GM21737 (cell line): ENCODE measurements around the gene OR51F1.
"Not testable (repeated sequence)": the region's sequence is repeated elsewhere in the genome, so short reads cannot be mapped to it uniquely, and the experiment has no call there.

Experiments used
- ATAC-seq: cut with Tn5 transposase; IDR thresholded peaks from one replicate; pipeline ENCODE4 v1.9.1; 2021; ENCODE audit warnings: mild to moderate bottlenecking, moderate library complexity; ENCODE audit not compliant: unreplicated experiment

OR51F1 gene, protein sequence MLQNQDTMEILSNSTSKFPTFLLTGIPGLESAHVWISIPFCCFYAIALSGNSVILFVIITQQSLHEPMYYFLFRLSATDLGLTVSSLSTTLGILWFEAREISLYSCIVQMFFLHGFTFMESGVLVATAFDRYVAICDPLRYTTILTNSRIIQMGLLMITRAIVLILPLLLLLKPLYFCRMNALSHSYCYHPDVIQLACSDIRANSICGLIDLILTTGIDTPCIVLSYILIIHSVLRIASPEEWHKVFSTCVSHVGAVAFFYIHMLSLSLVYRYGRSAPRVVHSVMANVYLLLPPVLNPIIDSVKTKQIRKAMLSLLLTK

DNA sequence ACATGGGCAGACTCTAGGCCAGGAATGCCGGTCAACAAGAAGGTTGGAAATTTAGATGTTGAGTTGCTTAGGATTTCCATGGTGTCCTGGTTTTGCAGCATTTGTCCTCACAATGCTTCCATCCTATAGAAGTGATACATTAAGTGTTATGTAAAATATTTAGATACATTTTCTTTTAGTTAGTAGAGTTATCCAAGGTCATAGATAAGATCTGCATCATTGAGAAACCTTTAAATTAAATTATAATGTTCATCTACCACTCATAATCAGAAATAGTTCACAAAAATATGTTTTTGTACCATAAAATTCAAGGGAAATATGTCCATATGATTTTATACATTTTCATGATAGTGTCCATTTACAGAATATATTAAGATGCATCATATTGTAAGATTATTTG lies at the start of gene OR51F1:
OR51F1 (minus strand) TSS at position 101 of the 400 bp plus-strand sequence; CDS start at position 101, 0 bp downstream.
- no peak for ATAC-seq

DNA sequence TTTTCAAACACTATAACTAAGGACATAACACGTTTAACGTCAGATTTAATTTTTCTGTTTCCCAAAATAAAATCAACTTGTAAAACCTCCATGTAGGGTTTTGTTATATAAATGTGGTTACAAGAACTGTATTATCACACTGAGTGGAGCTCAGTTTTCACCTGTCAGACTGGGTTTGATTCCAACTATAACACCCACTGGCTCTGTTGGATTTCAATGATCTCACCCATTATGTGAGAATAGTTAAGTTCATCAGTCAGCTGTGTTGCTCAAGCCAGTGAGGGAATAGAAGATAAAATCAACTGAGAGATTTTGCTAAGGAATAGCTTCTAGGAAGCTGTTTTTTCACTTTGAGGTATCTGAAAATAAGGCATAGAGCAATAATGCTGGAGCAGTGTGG lies 39.5 kb upstream of the OR51F1 start:
- ATAC-seq: no peak

DNA sequence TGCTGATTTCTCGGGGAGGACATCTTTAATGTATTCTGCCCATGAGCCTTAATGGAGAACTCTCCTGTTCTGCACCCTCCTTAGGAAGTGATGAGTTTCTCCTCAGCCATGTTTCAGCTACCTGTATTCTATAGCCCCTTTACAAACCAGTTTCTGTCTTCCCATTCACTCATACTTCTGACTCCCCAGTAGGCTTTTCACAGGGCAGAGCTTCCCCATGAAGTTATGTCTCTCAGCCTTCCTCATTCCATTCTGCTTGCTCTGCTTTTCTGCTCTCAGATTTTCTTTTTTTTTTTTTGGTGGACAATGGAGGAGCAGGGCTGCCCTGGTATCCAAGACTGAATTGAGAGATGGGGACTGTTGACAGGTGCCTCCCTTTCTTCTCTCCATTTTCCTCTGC lies 38.7 kb upstream of the OR51F1 start:
- no peak for ATAC-seq

DNA sequence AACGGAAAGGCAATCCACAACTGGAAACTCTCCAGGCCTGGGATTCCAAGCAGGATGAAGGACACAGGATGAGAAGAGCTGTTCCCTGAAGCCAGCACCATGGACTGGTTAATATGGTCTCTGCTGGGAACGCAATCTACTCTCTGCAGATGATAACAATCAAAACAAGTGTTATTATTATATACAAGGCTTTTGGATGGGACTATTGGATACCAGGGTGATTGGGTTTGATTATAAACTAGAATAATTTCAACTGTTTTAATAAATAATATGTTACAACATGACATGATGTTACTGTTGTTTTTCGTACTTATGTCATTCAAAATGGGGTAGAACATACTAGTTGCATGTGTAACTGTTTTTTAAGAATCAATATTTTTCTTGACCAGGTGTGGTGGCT lies 34.5 kb upstream of the OR51F1 start, which contains the start of gene OR52R1:
OR52R1 (minus strand) TSS at position 101 of the 400 bp plus-strand sequence; CDS start at position 101, 0 bp downstream.
- ATAC-seq: no peak

DNA sequence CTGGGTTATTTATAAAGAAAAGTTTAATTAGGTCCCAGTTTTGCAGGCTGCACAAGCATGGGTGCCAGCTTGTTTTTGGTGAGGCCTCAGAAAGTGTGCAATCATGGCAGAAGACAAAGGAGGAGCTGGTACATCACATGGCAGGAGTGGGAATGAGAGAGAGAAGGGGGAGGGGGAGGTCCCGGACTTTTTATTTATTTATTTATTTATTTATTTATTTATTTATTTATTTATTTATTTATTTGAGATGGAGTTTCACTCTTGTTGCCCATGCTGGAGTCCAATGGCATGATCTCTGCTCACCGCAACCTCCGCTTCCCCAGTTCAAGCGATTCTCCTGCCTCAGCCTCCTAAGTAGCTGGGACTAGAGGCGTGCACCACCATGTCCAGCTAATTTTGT lies 31.6 kb upstream of the OR51F1 start:
- ATAC-seq: not testable (repeated sequence)

DNA sequence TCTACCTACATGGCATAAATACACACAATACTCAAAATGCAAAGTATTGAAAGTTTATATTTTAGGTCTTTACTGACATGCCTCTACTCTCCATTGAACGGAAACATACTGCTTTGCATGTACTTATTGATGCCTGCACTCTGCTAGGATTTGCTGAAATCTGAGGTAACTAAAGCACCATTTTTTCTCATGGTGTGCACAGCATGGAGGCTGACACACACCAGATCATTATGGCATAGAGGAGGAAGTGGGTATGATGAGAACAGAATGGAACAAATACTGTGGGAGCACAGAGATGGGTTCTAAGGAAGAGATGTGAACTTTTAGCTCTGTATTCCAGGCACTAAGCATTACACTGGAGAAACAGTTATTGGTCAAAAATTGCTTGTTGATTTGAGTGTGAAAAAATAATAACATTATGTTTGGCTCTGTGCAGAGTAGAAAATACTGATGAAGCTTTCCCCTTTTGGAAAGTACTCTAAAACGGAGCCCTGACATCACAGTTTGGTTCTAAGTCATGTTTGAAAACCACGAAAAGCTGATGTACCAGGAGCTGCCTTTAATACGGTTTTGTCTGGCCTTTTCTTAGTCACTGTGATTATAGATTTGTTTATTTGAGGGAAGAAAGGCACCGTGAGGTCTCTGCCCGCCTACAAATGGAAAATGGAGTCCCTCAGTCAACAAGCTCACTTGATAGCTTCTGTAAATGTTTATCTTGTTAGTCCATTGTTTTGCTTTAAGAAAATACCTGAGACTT lies 28.9 kb upstream of the OR51F1 start:
- no peak for ATAC-seq

DNA sequence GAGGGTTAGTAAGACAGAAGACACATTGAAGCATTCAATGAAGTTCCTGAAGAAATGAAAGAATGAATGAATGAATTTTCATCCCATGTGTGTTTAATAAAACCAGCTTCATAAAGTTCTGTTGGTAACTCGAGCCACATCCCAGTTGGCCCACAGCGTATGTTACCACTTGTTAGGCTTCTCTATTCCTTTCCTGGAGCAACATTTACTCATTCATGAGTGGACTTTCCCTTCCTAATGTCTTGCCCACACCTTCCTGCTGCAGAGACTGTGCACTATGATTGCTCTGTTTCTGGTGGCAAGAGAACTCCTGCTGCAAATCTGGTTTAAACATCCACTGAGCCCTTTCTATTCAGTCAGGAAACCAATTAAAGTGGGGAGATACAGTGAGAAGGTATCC lies 27.5 kb upstream of the OR51F1 start:
- no peak for ATAC-seq

DNA sequence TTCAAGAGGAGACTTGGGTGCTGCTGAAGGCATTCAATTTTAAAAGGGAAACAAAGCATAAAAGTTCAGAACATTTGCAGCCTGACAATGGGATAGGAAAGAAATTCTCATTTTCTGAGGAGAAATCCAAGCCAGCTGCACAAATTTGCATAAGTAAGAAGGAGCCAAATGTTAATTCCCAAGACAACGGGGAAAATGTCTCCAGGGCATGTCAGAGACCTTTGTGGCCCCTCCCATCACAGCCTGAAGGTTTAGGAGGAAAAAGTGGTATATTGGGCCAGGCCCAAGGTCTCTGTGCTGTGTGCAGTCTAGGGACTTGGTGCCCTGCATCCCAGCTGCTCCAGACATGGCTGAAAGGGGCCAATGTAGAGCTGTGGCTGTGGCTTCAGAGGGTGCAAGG lies 12.7 kb upstream of the OR51F1 start:
- no peak for ATAC-seq

DNA sequence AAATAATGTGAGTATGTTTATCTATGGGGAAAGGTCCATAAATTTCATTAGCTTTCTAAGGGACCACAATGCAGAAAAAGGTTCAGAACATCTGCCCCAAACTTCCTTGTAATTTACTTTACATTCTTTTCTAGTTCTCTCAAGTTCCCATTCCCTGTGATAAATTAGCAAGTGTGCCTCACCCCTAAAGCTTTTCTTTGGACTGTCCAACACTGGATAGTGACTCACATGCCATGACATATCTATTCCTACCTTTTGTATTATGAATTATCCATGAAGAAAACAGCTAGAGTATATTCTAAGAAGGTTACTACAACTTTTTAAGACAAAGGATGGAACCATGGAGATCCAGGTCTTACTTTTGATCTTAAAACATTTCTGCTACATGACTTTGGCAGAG lies 1.6 kb downstream of the OR51F1 start:
- no peak for ATAC-seq

DNA sequence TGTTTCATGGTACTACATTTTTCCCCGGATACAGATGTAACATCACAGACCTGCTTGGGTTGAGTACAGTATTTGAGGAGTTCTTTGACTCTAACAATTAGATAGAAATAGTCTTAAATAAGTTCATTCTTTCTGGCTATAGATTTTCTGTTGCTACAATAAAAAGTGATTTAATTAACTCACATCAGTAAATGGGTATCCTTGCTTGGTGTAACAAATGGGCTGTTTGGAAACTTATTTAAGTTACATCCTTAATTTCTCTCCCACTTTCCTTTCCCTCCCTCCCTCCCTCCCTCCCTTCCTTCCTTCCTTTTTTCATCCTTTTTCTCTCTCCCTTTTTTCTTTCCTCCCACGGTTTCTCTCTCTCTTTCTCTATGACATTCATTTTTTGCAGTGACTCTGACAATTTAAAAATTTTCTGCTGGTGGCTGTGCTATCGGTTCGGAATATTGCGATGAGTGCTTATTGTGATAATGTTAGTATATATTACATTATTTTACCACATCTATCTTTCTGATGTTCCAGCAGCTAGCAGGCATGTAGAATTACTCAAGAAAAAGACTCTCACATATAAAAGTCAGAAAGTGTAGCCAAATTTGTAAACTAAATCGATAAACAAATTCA lies 3.2 kb downstream of the OR51F1 start:
- ATAC-seq: no peak

DNA sequence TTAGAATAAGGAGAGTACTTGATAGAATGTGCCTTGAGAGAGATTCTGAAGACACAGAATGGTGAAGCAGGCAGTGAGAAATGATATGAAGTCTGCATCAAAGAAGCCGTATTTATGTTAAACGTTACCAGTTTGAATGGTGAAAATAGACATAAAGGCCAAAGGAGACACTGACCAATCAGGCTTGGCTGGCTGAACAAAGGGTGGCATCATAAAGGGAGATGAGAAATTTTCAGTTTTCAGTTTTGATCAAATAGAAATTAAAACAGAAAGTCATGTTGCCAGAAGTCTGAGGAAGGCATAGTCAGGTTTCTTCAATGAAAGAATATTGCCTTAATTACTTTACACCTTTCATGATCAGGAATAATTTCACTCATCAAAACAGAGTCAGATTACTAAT lies 6.6 kb downstream of the OR51F1 start:
- no peak for ATAC-seq

DNA sequence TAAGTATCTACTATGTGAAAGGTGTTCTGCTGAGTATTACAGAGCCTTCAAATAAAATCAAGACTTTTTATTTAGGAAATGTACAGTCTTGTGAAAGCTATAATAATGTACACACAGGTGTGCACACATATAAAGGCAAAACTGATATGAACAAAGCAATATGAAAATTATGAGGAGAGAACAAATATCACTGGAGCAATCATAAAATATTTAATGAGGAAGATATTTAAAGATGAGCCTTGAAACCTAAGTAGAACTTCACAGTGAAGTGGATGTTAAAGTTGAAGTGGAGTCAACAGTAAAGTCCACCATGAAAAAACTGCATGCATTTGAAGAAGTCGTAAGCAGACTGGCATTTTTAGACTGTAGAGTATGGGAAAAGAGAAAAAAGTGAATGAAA lies 18.5 kb downstream of the OR51F1 start:
- ATAC-seq: no peak

DNA sequence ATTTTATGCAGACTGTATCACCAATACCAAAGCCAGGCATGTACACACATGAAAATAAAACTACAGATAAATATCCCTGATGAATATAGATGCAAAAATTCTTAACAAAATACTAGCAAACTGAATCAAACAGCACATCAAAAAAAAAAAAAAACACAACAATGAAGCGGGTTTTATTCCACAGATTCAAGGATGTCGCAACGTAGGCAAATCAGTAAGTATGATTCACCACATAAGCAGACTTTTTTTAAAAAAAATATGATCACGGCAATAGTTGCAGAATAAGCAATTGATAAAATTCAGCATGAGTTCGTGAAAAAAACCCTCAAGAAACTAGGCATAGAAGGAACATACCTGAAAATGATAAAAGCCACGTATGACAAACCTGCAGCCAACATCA lies 21.3 kb downstream of the OR51F1 start:
- no peak for ATAC-seq

DNA sequence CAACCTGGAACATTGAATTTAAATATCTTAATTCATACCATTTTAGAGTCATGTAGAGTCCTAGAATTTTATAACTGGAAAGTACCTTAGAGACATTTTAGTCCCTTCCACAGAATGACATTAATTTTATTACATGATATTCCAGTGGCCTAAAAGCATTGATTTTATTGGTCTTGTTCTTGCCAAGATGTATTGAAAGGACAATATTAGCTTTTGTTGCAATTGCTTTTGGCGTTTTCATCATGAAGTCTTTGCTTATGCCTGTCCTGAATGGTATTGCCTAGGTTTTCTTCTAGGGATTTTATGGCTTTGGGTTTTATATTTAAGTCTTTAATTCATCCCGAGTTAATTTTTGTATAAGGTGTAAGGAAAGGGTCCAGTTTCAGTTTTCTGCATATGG lies 29.0 kb downstream of the OR51F1 start:
- ATAC-seq: no peak

DNA sequence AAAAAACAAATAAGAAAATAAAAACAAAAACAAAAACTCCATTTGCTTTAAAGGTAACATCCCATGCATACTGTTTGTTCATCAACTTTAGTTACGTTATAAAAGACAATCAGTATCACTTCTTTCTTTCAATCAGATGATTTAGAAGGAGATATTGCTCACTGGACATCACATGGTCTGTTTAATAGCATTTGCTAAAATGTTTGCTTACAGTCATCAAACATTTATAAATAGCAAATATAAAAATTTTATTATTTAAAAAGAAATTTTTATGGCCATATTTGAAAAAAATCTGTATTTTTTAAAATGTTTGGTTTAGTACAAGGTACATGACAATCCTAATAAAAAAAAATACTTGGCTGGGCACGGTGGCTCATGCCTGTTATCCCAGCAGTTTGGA lies 42.6 kb downstream of the OR51F1 start:
- no peak for ATAC-seq

DNA sequence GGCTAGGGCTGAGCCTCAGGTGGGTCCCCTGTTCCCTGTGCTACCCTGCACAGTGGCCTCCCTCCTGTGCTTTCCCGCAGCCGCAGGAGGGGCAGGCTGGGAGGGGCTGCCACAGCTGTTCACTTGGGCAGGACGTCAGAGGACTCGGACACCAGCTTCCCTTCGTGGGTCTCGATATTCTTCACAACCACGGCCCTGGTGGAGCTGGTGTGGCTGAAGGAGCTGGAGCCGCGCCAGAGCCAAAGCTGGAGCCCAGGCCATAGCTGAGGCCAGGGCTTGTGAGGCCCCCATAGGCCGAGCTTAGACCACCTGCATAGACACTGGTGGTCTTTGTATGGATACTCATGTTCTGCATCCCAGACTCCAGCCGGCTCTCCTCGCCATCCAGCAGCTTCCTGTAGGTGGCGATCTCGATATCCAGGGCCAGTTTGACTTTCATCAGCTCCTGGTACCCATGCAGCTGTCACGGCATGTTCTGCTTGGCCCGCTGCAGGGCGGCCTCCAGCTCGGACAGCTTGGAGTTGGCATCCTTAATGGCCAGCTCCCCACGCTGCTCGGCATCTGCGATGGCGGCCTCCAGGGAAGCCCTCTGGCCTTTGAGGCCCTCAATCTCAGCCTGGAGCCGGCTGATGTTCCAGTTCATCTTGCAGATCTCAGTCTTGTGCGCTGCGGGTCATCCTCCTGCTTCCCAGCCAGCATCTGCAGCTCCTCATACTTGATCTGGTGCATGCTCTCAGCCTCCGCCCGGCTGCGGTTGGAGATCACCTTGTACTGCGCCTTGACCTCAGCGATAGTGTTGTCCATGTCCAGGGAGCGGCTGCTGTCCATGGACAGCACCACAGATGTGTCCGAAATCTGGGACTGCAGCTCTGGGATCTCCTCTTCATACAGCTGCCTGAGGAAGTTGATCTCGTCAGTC lies 46.9 kb downstream of the OR51F1 start:
- not testable (repeated sequence) for ATAC-seq
